SK-N-SH treated with all-trans-retinoic acid at 6 μM for 48 hours (cell line): ENCODE data around the gene FAM161B.

Experiments
- ATAC-seq: fragments of 200-7000 bp; cut with Tn5 transposase; 3 replicates; pipeline ENCODE4 v1.9.1; 2020; ENCODE audit warnings: mild to moderate bottlenecking, moderate library complexity
- BACH2 ChIP-seq: fragments of 250-450 bp; sonication (Bioruptor Pico); IDR thresholded peaks from 2 replicates; pipeline ENCODE4 v1.9.0; 2021; ENCODE audit warnings: mild to moderate bottlenecking, borderline replicate concordance
- ESRRG ChIP-seq: fragments of 250-450 bp; sonication (Bioruptor Pico); IDR thresholded peaks from 2 replicates; pipeline ENCODE4 v1.6.1; 2021; ENCODE audit warnings: mild to moderate bottlenecking
- GLIS3 ChIP-seq: fragments of 250-450 bp; sonication (Bioruptor Pico); IDR thresholded peaks from 2 replicates; pipeline ENCODE4 v1.5.0; 2020; ENCODE audit warnings: mild to moderate bottlenecking, moderate library complexity
- PPARA ChIP-seq: fragments of 250-450 bp; sonication (Bioruptor Pico); IDR thresholded peaks from 2 replicates; pipeline ENCODE4 v1.5.0; 2020; ENCODE audit warnings: mild to moderate bottlenecking, borderline replicate concordance
- RARB ChIP-seq: fragments of 250-450 bp; sonication (Bioruptor Pico); IDR thresholded peaks from 2 replicates; pipeline ENCODE4 v1.8.0; 2021; ENCODE audit warnings: mild to moderate bottlenecking, moderate library complexity
- SNAI2 ChIP-seq: fragments of 250-450 bp; sonication (Bioruptor Pico); IDR thresholded peaks from 2 replicates; pipeline ENCODE4 v1.5.0; 2020; ENCODE audit warnings: mild to moderate bottlenecking, moderate library complexity
- TCF4 ChIP-seq: fragments of 250-450 bp; sonication (Bioruptor Pico); IDR thresholded peaks from 2 replicates; pipeline ENCODE4 v1.8.0; 2021; ENCODE audit warnings: mild to moderate bottlenecking, moderate library complexity, borderline replicate concordance
- TOX ChIP-seq: fragments of 250-450 bp; sonication (Bioruptor Pico); IDR thresholded peaks from 2 replicates; pipeline ENCODE4 v1.8.0; 2021; ENCODE audit warnings: mild to moderate bottlenecking, moderate library complexity, borderline replicate concordance
- ZC3H10 ChIP-seq: fragments of 250-450 bp; sonication (Bioruptor Pico); IDR thresholded peaks from 2 replicates; pipeline ENCODE4 v1.5.1; 2021; ENCODE audit warnings: mild to moderate bottlenecking, moderate library complexity
- ZFP3 ChIP-seq: fragments of 250-450 bp; sonication (Bioruptor Pico); IDR thresholded peaks from 2 replicates; pipeline ENCODE4 v1.5.0; 2020; ENCODE audit warnings: mild to moderate bottlenecking, moderate library complexity
- ZNF565 ChIP-seq: fragments of 450-650 bp; formaldehyde crosslinking; conservative IDR thresholded peaks from 2 replicates; pipeline ENCODE4 v1.5.0; 2020; ENCODE audit warnings: low read depth, mild to moderate bottlenecking, moderate library complexity
- ZNF70 ChIP-seq: fragments of 450-650 bp; formaldehyde crosslinking; IDR thresholded peaks from 2 replicates; pipeline ENCODE4 v1.5.0; 2020; ENCODE audit warnings: mild to moderate bottlenecking, moderate library complexity
- ZNF8 ChIP-seq: fragments of 450-650 bp; formaldehyde crosslinking; IDR thresholded peaks from 2 replicates; pipeline ENCODE4 v1.5.0; 2020; ENCODE audit warnings: mild to moderate bottlenecking, moderate library complexity
- TF ChIP-seq, protein P1 (sequence below): fragments of 250-450 bp; sonication (Bioruptor Pico); IDR thresholded peaks from 2 replicates; pipeline ENCODE4 v1.5.0; 2020; ENCODE audit warnings: mild to moderate bottlenecking, moderate library complexity
- TF ChIP-seq, protein P2 (sequence below): fragments of 250-450 bp; sonication (Bioruptor Pico); IDR thresholded peaks from 2 replicates; pipeline ENCODE4 v1.8.0; 2020; ENCODE audit warnings: mild to moderate bottlenecking, moderate library complexity, borderline replicate concordance
- TF ChIP-seq, protein P3 (sequence below): fragments of 250-450 bp; sonication (Bioruptor Pico); IDR thresholded peaks from 2 replicates; pipeline ENCODE4 v1.5.1; 2021; ENCODE audit warnings: mild to moderate bottlenecking, moderate library complexity
- TF ChIP-seq, protein P4 (sequence below): fragments of 250-450 bp; sonication (Bioruptor Pico); IDR thresholded peaks from 2 replicates; pipeline ENCODE4 v1.8.0; 2021; ENCODE audit warnings: low read depth, mild to moderate bottlenecking, moderate library complexity, borderline replicate concordance

Gene FAM161B

DNA sequence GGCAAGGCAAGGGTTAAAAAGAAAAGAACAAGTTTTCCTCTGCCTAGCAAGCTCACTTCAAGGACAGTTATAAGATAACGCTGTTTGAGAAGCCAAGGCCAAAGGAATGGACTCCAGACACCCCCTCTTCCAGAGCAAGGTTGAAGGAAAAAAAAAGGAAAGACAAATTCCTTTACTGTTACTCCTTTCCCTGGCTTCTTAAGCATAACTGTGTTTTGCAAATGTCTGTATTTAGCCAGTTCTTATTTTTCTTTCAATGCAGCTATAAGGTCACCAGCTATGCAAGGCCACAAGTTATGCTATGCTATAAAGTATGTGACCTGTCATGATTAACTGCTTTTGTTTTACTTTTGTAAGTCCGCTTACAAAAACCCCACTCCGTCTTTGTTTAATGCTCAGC, 36.6 kb downstream of the FAM161B start (continued):
- TF ChIP-seq, protein P1, sequence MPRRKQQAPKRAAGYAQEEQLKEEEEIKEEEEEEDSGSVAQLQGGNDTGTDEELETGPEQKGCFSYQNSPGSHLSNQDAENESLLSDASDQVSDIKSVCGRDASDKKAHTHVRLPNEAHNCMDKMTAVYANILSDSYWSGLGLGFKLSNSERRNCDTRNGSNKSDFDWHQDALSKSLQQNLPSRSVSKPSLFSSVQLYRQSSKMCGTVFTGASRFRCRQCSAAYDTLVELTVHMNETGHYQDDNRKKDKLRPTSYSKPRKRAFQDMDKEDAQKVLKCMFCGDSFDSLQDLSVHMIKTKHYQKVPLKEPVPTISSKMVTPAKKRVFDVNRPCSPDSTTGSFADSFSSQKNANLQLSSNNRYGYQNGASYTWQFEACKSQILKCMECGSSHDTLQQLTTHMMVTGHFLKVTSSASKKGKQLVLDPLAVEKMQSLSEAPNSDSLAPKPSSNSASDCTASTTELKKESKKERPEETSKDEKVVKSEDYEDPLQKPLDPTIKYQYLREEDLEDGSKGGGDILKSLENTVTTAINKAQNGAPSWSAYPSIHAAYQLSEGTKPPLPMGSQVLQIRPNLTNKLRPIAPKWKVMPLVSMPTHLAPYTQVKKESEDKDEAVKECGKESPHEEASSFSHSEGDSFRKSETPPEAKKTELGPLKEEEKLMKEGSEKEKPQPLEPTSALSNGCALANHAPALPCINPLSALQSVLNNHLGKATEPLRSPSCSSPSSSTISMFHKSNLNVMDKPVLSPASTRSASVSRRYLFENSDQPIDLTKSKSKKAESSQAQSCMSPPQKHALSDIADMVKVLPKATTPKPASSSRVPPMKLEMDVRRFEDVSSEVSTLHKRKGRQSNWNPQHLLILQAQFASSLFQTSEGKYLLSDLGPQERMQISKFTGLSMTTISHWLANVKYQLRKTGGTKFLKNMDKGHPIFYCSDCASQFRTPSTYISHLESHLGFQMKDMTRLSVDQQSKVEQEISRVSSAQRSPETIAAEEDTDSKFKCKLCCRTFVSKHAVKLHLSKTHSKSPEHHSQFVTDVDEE = no peak
- TF ChIP-seq ZC3H10 (CRISPR knock-in tag) (no peak), RARB (CRISPR knock-in tag) (no peak)

DNA sequence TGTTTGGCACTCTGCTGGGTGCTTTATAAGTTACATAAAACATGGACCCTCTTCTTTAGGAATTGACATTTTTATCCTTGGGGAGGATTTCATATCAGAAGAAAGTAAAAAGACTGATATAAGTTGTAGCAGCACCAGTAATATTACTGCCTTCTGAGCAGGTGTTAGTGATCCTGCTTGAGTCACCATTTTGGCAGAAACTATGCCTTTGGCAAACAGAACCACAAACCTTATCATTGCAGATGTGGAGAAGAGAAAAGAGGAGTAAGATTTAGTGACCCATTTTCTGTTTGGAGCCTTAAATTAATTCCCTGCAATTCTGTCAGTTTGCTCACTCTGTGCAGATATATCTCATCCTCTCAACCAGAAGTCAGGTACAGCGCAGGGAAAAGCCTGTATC, 40.2 kb downstream of the FAM161B start:
- TF ChIP-seq, protein P2, sequence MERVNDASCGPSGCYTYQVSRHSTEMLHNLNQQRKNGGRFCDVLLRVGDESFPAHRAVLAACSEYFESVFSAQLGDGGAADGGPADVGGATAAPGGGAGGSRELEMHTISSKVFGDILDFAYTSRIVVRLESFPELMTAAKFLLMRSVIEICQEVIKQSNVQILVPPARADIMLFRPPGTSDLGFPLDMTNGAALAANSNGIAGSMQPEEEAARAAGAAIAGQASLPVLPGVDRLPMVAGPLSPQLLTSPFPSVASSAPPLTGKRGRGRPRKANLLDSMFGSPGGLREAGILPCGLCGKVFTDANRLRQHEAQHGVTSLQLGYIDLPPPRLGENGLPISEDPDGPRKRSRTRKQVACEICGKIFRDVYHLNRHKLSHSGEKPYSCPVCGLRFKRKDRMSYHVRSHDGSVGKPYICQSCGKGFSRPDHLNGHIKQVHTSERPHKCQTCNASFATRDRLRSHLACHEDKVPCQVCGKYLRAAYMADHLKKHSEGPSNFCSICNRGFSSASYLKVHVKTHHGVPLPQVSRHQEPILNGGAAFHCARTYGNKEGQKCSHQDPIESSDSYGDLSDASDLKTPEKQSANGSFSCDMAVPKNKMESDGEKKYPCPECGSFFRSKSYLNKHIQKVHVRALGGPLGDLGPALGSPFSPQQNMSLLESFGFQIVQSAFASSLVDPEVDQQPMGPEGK = no peak
- no peak for TF ChIP-seq ZC3H10 (CRISPR knock-in tag)
- TF ChIP-seq TCF4 (CRISPR knock-in tag) = no peak
- no peak for TF ChIP-seq ESRRG (CRISPR knock-in tag)
- TF ChIP-seq, protein P3, sequence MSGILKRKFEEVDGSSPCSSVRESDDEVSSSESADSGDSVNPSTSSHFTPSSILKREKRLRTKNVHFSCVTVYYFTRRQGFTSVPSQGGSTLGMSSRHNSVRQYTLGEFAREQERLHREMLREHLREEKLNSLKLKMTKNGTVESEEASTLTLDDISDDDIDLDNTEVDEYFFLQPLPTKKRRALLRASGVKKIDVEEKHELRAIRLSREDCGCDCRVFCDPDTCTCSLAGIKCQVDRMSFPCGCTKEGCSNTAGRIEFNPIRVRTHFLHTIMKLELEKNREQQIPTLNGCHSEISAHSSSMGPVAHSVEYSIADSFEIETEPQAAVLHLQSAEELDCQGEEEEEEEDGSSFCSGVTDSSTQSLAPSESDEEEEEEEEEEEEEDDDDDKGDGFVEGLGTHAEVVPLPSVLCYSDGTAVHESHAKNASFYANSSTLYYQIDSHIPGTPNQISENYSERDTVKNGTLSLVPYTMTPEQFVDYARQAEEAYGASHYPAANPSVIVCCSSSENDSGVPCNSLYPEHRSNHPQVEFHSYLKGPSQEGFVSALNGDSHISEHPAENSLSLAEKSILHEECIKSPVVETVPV (CRISPR knock-in tag) = no peak
- no peak for TF ChIP-seq ZFP3
- no peak for TF ChIP-seq ZNF565 (CRISPR knock-in tag)
- no peak for ATAC-seq

DNA sequence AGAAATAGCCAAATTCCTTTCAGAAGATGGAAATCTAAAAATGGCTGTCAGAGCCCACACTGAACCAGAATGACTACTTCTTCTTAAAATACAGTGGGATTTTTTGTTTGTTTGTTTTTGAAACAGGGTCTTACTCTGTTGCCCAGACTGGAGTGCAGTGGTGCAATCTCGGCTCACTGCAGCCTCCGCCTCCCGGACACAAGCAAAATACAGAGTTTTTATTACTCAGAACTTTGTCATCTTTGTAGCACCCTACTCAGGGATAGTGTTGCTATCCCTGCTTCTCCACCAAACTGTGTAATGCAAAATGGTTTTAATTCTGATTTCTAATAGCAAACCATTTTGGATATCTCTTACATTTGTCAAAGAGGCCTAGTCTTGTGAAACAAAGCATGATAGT, 46.9 kb downstream of the FAM161B start:
- TF ChIP-seq, protein P1 = no peak
- TF ChIP-seq ZNF565 (CRISPR knock-in tag) (no peak), ZNF8 (CRISPR knock-in tag) (no peak), ESRRG (CRISPR knock-in tag) (no peak), GLIS3 (CRISPR knock-in tag) (no peak), BACH2 (CRISPR knock-in tag) (no peak)
- TF ChIP-seq, protein P4, sequence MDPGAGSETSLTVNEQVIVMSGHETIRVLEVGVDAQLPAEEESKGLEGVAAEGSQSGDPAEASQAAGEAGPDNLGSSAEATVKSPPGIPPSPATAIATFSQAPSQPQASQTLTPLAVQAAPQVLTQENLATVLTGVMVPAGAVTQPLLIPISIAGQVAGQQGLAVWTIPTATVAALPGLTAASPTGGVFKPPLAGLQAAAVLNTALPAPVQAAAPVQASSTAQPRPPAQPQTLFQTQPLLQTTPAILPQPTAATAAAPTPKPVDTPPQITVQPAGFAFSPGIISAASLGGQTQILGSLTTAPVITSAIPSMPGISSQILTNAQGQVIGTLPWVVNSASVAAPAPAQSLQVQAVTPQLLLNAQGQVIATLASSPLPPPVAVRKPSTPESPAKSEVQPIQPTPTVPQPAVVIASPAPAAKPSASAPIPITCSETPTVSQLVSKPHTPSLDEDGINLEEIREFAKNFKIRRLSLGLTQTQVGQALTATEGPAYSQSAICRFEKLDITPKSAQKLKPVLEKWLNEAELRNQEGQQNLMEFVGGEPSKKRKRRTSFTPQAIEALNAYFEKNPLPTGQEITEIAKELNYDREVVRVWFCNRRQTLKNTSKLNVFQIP (CRISPR knock-in tag) = no peak
- ATAC-seq = no peak

DNA sequence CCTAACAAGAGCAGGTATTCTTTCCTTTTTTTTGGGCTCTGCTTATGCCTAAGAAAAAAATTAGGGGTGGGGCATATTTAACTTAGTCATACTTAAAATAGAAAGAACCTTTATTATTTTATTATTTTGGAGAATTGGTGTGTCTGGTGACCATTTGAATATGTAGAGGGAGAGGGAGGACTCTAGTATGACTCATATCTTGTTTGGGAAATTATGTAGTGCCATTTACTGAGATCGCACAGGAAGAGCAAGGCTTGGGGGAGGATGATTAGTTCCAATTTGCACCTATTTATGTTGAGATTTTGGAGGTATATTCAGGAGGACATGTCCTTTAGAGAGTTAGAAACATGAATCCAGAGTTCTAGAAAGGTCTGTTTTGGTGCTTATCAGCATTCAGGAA, 53.4 kb downstream of the FAM161B start:
- no peak for ATAC-seq
- TF ChIP-seq SNAI2 (CRISPR knock-in tag) (no peak), TOX (CRISPR knock-in tag) (no peak), ZNF8 (CRISPR knock-in tag) (no peak), BACH2 (CRISPR knock-in tag) (no peak), PPARA (CRISPR knock-in tag) (no peak), ZFP3 (no peak), ZNF565 (CRISPR knock-in tag) (no peak), ESRRG (CRISPR knock-in tag) (no peak), RARB (CRISPR knock-in tag) (no peak), ZNF70 (no peak)
- TF ChIP-seq, protein P2 = no peak
- TF ChIP-seq, protein P4 (CRISPR knock-in tag) = no peak
- TF ChIP-seq, protein P1 = no peak
